Cardiac muscle cell (in vitro differentiated cells and primary cell): ENCODE data around the gene ABR. TPM values are rescaled to one million over a fixed set of nuclear protein-coding genes. Genes with fewer than 3 reads are reported as not detected.

ENCODE experiments used
- DNase-seq, 2 donors: peaks; one replicate each; pipeline versions ENCODE4 v3.0.0 to v3.0.0-alpha.2; 2010 to 2017; ENCODE audit warnings: low read depth in 1 of 2, low spot score in 1 of 2
- H3K27ac ChIP-seq: fragments of 200-600 bp; sonication (generic); 2 replicates; pipeline ENCODE4 v1.5.1; 2016
- H3K27me3 ChIP-seq: fragments of 200-600 bp; sonication (generic); 2 replicates; pipeline ENCODE4 v1.6.0; 2016; ENCODE audit warnings: control low read depth
- H3K36me3 ChIP-seq: fragments of 200-600 bp; sonication (generic); 2 replicates; pipeline ENCODE4 v1.5.1; 2016; ENCODE audit warnings: control low read depth
- H3K4me1 ChIP-seq: fragments of 200-600 bp; sonication (generic); 2 replicates; pipeline ENCODE4 v1.8.1; 2017; ENCODE audit warnings: low read depth, mild to moderate bottlenecking, mixed run types
- H3K4me3 ChIP-seq: fragments of 200-600 bp; sonication (generic); 2 replicates; pipeline ENCODE4 v1.5.1; 2016; ENCODE audit warnings: mild to moderate bottlenecking
- H3K9me3 ChIP-seq: fragments of 200-600 bp; sonication (generic); 2 replicates; pipeline ENCODE4 v1.5.1; 2017; ENCODE audit warnings: low read depth, mild to moderate bottlenecking, control low read depth
- CTCF ChIP-seq: IDR thresholded peaks from 2 replicates; pipeline ENCODE4 v1.5.1; 2012; ENCODE audit warnings: low read depth, mild to moderate bottlenecking, low read length
- polyA plus RNA-seq: library from polyadenylated mRNA; unstranded; fragments of >200 nt; fragmentation: Nextera tagmentation; extraction: Ambion mirVana; gene quantifications from 2 replicates; pipeline ENCODE4 v1.2.1, GENCODE V29; 2016
- total RNA-seq: library from RNA; depleted of rRNA; stranded (reverse); fragments of >200 nt; gene quantifications from 2 replicates; pipeline ENCODE4 v1.2.3, GENCODE V29; 2016

The ABR gene
- total and polyA plus RNA-seq, 2 experiments from 2014 or later = 23.5 to 67.5 TPM

GRCh38 chr17:1173432-1174262 lies 6.1 kb downstream of the ABR start:
- TF ChIP-seq CTCF = no peak

GRCh38 chr17:1171953-1172352 lies 7.8 kb downstream of the ABR start:
- Histone ChIP-seq H3K27me3 (no peaks in the 10 kb centered on the region), H3K36me3 (no peaks in the 10 kb centered on the region), H3K27ac (no peak overlapping the region), H3K9me3 (no peaks in the 10 kb centered on the region), H3K4me3 (no peak overlapping the region), H3K4me1 (no peaks in the 10 kb centered on the region)
- TF ChIP-seq CTCF = no peak
- no peak for DNase-seq

More at GRCh38 chr17:1173432-1174262, 6.1 kb downstream of the ABR start:
- Histone ChIP-seq H3K4me3 (no peak overlapping the region), H3K9me3 (no peaks in the 10 kb centered on the region), H3K4me1 (no peaks in the 10 kb centered on the region), H3K36me3 (no peaks in the 10 kb centered on the region), H3K27me3 (no peaks in the 10 kb centered on the region), H3K27ac (no peak overlapping the region)
- DNase-seq = no peak

- no peak overlapping the region for H3K4me3 ChIP-seq
- H3K27me3 ChIP-seq = no peaks in the 10 kb centered on the region
- H3K4me1 ChIP-seq = no peaks in the 10 kb centered on the region
- TF ChIP-seq CTCF = peak; percentile 26
- no peaks in the 10 kb centered on the region for H3K36me3 ChIP-seq
- H3K9me3 ChIP-seq = no peaks in the 10 kb centered on the region
- no peak for DNase-seq
- no peak overlapping the region for H3K27ac ChIP-seq
Observed at GRCh38 chr17:1170739-1171138, 9.0 kb downstream of the ABR start.

- no peaks in the 10 kb centered on the region for H3K27me3 ChIP-seq
- H3K9me3 ChIP-seq = no peaks in the 10 kb centered on the region
- no peak for TF ChIP-seq CTCF
- DNase-seq = no peak
- H3K4me1 ChIP-seq = no peaks in the 10 kb centered on the region
- H3K27ac ChIP-seq = no peak overlapping the region
- no peaks in the 10 kb centered on the region for H3K36me3 ChIP-seq
- H3K4me3 ChIP-seq = no peak overlapping the region
Observed at GRCh38 chr17:1169929-1170312, 9.9 kb downstream of the ABR start.

- Histone ChIP-seq H3K4me3 (no peak overlapping the region), H3K9me3 (no peaks in the 10 kb centered on the region), H3K27ac (no peak overlapping the region), H3K36me3 (no peaks in the 10 kb centered on the region), H3K27me3 (no peaks in the 10 kb centered on the region), H3K4me1 (no peaks in the 10 kb centered on the region)
- no peak for DNase-seq
- TF ChIP-seq CTCF = no peak
Observed at GRCh38 chr17:1169221-1169928, 10.4 kb downstream of the ABR start.
